Activated CD4-positive, alpha-beta T cell treated with anti-CD3 and anti-CD28 coated beads, Interleukin-2, Interleukin-6, amounts not matched to agents 100 ng/mL and 50 ng/mL, durations not matched to agents 16 hours and 8 hours (primary cell): Measurements from ENCODE around the gene MBTD1.
"Not testable (repeated sequence)": the region's sequence is repeated elsewhere in the genome, so short reads cannot be mapped to it uniquely, and the experiment has no call there.

ENCODE experiments used
- DNase-seq: peaks from one replicate; pipeline ENCODE4 v3.0.0-alpha.2; 2020

The MBTD1 gene

GRCh38 chr17:51185763-51186332 lies 74.0 kb downstream of the MBTD1 start:
- DNase-seq, result no peak

- no peak for DNase-seq
These were observed 75.7 kb downstream of the MBTD1 start for GRCh38 chr17:51184124-51184523.

GRCh38 chr17:51180486-51180885 lies 79.4 kb downstream of the MBTD1 start:
- DNase-seq, result no peak

- not testable (repeated sequence) for DNase-seq
These were observed 87.8 kb downstream of the MBTD1 start for GRCh38 chr17:51172030-51172429.

GRCh38 chr17:51170736-51171135 lies 89.1 kb downstream of the MBTD1 start:
- no peak for DNase-seq

GRCh38 chr17:51169340-51169739 lies 90.5 kb downstream of the MBTD1 start:
- DNase-seq, result no peak

GRCh38 chr17:51166987-51167931 lies 92.6 kb downstream of the MBTD1 start:
- DNase-seq, result peak; percentile 84

GRCh38 chr17:51166198-51166986 lies 93.5 kb downstream of the MBTD1 start, which contains the start of gene NME2:
TSS of gene NME2 (plus strand) at chr17:51166411. CDS start at chr17:51166831, 420 bp downstream.
- DNase-seq, result peak; percentile 89

- no peak for DNase-seq
These were observed 94.1 kb downstream of the MBTD1 start for GRCh38 chr17:51165680-51166197.

GRCh38 chr17:51164911-51165679 lies 94.8 kb downstream of the MBTD1 start:
- no peak for DNase-seq

- no peak for DNase-seq
These were observed 98.3 kb downstream of the MBTD1 start for GRCh38 chr17:51161541-51161940.

GRCh38 chr17:51159604-51160003 lies 100.2 kb downstream of the MBTD1 start:
- DNase-seq, result no peak

- DNase-seq, result no peak
These were observed 104.4 kb downstream of the MBTD1 start for GRCh38 chr17:51155416-51155815.

GRCh38 chr17:51154176-51154575 lies 105.7 kb downstream of the MBTD1 start:
- DNase-seq, result no peak

- peak; percentile 99 for DNase-seq
These were observed 106.4 kb downstream of the MBTD1 start, which contains the start of gene NME1 for GRCh38 chr17:51153210-51154072. TSS of gene NME1 (plus strand) at chr17:51153559. CDS start at chr17:51155655, 2,096 bp downstream.

GRCh38 chr17:51152766-51153209 lies 107.1 kb downstream of the MBTD1 start:
- DNase-seq, result no peak

GRCh38 chr17:51150932-51151331 lies 108.9 kb downstream of the MBTD1 start:
- no peak for DNase-seq

GRCh38 chr17:51149163-51149562 lies 110.7 kb downstream of the MBTD1 start:
- no peak for DNase-seq

- no peak for DNase-seq
These were observed 112.2 kb downstream of the MBTD1 start for GRCh38 chr17:51147650-51148049.

- DNase-seq, result no peak
These were observed 115.4 kb downstream of the MBTD1 start for GRCh38 chr17:51144266-51145022.
